GM21423 (cell line): ENCODE results near the gene ARHGAP26.

Source experiments
- ATAC-seq: cut with Tn5 transposase; IDR thresholded peaks from one replicate; pipeline ENCODE4 v1.9.1; 2021; ENCODE audit warnings: mild to moderate bottlenecking, moderate library complexity; ENCODE audit not compliant: unreplicated experiment

Gene ARHGAP26

GRCh38 chr5:142810743-142811290 is 40.6 kb downstream of the ARHGAP26 start:
- no peak for ATAC-seq

- no peak for ATAC-seq
Observed at GRCh38 chr5:142811866-142812557, 41.8 kb downstream of the ARHGAP26 start.

- ATAC-seq = no peak
Observed at GRCh38 chr5:142813220-142813619, 43.0 kb downstream of the ARHGAP26 start.

- no peak for ATAC-seq
Observed at GRCh38 chr5:142814122-142814521, 43.9 kb downstream of the ARHGAP26 start.

- ATAC-seq = no peak
Observed at GRCh38 chr5:142815469-142815868, 45.3 kb downstream of the ARHGAP26 start.

GRCh38 chr5:142816531-142817430 is 46.6 kb downstream of the ARHGAP26 start:
- ATAC-seq = no peak

GRCh38 chr5:142817949-142818431 is 47.8 kb downstream of the ARHGAP26 start:
- no peak for ATAC-seq

GRCh38 chr5:142819292-142819691 is 49.1 kb downstream of the ARHGAP26 start:
- no peak for ATAC-seq

- no peak for ATAC-seq
Observed at GRCh38 chr5:142819825-142820224, 49.6 kb downstream of the ARHGAP26 start.

- ATAC-seq = no peak
Observed at GRCh38 chr5:142820447-142820846, 50.3 kb downstream of the ARHGAP26 start.

- ATAC-seq = no peak
Observed at GRCh38 chr5:142821034-142821732, 51.0 kb downstream of the ARHGAP26 start.

- peak; percentile 71 for ATAC-seq
Observed at GRCh38 chr5:142821733-142822487, 51.7 kb downstream of the ARHGAP26 start.

- no peak for ATAC-seq
Observed at GRCh38 chr5:142823126-142823525, 52.9 kb downstream of the ARHGAP26 start.

GRCh38 chr5:142823806-142824205 is 53.6 kb downstream of the ARHGAP26 start:
- ATAC-seq = no peak

- no peak for ATAC-seq
Observed at GRCh38 chr5:142824391-142824790, 54.2 kb downstream of the ARHGAP26 start.

- no peak for ATAC-seq
Observed at GRCh38 chr5:142825378-142826089, 55.4 kb downstream of the ARHGAP26 start.

GRCh38 chr5:142826093-142826492 is 55.9 kb downstream of the ARHGAP26 start:
- ATAC-seq = no peak

GRCh38 chr5:142826741-142827492 is 56.7 kb downstream of the ARHGAP26 start:
- ATAC-seq = peak; percentile 52
